CD4-positive, alpha-beta T cell treated with Interleukin-6 for 4 hours (primary cell): ENCODE measurements around the gene FARP1.
"Not testable (repeated sequence)": the region's sequence is repeated elsewhere in the genome, so short reads cannot be mapped to it uniquely, and the experiment has no call there.

Source experiments
- DNase-seq: peaks from one replicate; pipeline ENCODE4 v3.0.0-alpha.2; 2020; ENCODE audit warnings: mixed read lengths

The FARP1 gene

GRCh38 chr13:98267080-98267912 is 124.4 kb downstream of the FARP1 start:
- no peak for DNase-seq

GRCh38 chr13:98269386-98269785 is 126.5 kb downstream of the FARP1 start:
- DNase-seq, result no peak

- no peak for DNase-seq
Observed at GRCh38 chr13:98270819-98271218, 127.9 kb downstream of the FARP1 start.

- not testable (repeated sequence) for DNase-seq
Observed at GRCh38 chr13:98271646-98272045, 128.8 kb downstream of the FARP1 start.

- no peak for DNase-seq
Observed at GRCh38 chr13:98272549-98272948, 129.7 kb downstream of the FARP1 start.

GRCh38 chr13:98273067-98273823 is 130.4 kb downstream of the FARP1 start:
- DNase-seq, result no peak

GRCh38 chr13:98273824-98274742 is 131.2 kb downstream of the FARP1 start:
- no peak for DNase-seq

GRCh38 chr13:98274921-98275487 is 132.1 kb downstream of the FARP1 start:
- no peak for DNase-seq

- DNase-seq, result no peak
Observed at GRCh38 chr13:98275681-98276171, 132.8 kb downstream of the FARP1 start.

GRCh38 chr13:98276486-98276885 is 133.6 kb downstream of the FARP1 start:
- no peak for DNase-seq

GRCh38 chr13:98278068-98278724 is 135.3 kb downstream of the FARP1 start:
- DNase-seq, result no peak

- peak; percentile 8 for DNase-seq
Observed at GRCh38 chr13:98279473-98280175, 136.7 kb downstream of the FARP1 start.

- no peak for DNase-seq
Observed at GRCh38 chr13:98280176-98280510, 137.2 kb downstream of the FARP1 start.

GRCh38 chr13:98284679-98285078 is 141.8 kb downstream of the FARP1 start:
- no peak for DNase-seq

- no peak for DNase-seq
Observed at GRCh38 chr13:98285317-98285716, 142.4 kb downstream of the FARP1 start.

- no peak for DNase-seq
Observed at GRCh38 chr13:98285852-98286594, 143.1 kb downstream of the FARP1 start.

- no peak for DNase-seq
Observed at GRCh38 chr13:98286799-98287198, 143.9 kb downstream of the FARP1 start.

GRCh38 chr13:98288211-98288610 is 145.3 kb downstream of the FARP1 start:
- no peak for DNase-seq

GRCh38 chr13:98289339-98289945 is 146.5 kb downstream of the FARP1 start:
- no peak for DNase-seq

GRCh38 chr13:98290261-98290660 is 147.4 kb downstream of the FARP1 start:
- DNase-seq, result no peak
